Epithelial cell of proximal tubule (primary cell): Measurements from ENCODE around the gene HPX. TPM values are rescaled to one million over a fixed set of nuclear protein-coding genes. Genes with fewer than 3 reads are reported as not detected.

Experiments used
- DNase-seq: peaks from one replicate; pipeline ENCODE4 v3.0.0-alpha.2; 2011; ENCODE audit warnings: low read depth
- H3K4me3 ChIP-seq: 2 replicates; pipeline ENCODE4 v1.5.1; 2011; ENCODE audit warnings: low read depth, mild to moderate bottlenecking, low read length
- CTCF ChIP-seq: conservative IDR thresholded peaks from 2 replicates; pipeline ENCODE4 v1.5.1; 2012; ENCODE audit warnings: low read depth, mild to moderate bottlenecking, low read length
- total RNA-seq: library from RNA; depleted of rRNA; stranded (reverse); fragments of >200 nt; gene quantifications from 2 replicates; pipeline ENCODE4 v1.2.3, GENCODE V29; 2015

HPX gene
- total RNA-seq, 1 donor from 2014 or later: 0.06 TPM

GRCh38 chr11:6406370-6406769 lies 34.4 kb downstream of the HPX start:
- no peak overlapping the region for H3K4me3 ChIP-seq
- no peak for DNase-seq
- no peak for TF ChIP-seq CTCF

- DNase-seq: no peak
- H3K4me3 ChIP-seq: no peak overlapping the region
- no peak for TF ChIP-seq CTCF
Observed at GRCh38 chr11:6405846-6406245, 34.9 kb downstream of the HPX start.

GRCh38 chr11:6405052-6405667 lies 35.6 kb downstream of the HPX start:
- TF ChIP-seq CTCF: no peak

GRCh38 chr11:6404342-6405051 lies 36.3 kb downstream of the HPX start:
- TF ChIP-seq CTCF: no peak
- no peak for DNase-seq
- no peak overlapping the region for H3K4me3 ChIP-seq

More at GRCh38 chr11:6405052-6405667, 35.6 kb downstream of the HPX start:
- H3K4me3 ChIP-seq: no peak overlapping the region
- no peak for DNase-seq

- no peak for TF ChIP-seq CTCF
- no peak for DNase-seq
- no peak overlapping the region for H3K4me3 ChIP-seq
Observed at GRCh38 chr11:6403539-6403938, 37.2 kb downstream of the HPX start.

GRCh38 chr11:6402561-6402981 lies 38.2 kb downstream of the HPX start:
- no peak for DNase-seq
- no peak overlapping the region for H3K4me3 ChIP-seq
- no peak for TF ChIP-seq CTCF

GRCh38 chr11:6402061-6402470 lies 38.7 kb downstream of the HPX start:
- DNase-seq: no peak
- no peak overlapping the region for H3K4me3 ChIP-seq
- no peak for TF ChIP-seq CTCF
